ENCODE results near the gene RIMS4. TPM values are rescaled to one million over a fixed set of nuclear protein-coding genes. Genes with fewer than 3 reads are reported as not detected.

Gene RIMS4
- total RNA-seq = not detected in 2 replicates

GRCh38 chr20:44810391-44811149, at the start of gene RIMS4:
RIMS4 (minus strand) TSS chr20:44810546; CDS start chr20:44810271, 275 bp downstream.

DNA sequence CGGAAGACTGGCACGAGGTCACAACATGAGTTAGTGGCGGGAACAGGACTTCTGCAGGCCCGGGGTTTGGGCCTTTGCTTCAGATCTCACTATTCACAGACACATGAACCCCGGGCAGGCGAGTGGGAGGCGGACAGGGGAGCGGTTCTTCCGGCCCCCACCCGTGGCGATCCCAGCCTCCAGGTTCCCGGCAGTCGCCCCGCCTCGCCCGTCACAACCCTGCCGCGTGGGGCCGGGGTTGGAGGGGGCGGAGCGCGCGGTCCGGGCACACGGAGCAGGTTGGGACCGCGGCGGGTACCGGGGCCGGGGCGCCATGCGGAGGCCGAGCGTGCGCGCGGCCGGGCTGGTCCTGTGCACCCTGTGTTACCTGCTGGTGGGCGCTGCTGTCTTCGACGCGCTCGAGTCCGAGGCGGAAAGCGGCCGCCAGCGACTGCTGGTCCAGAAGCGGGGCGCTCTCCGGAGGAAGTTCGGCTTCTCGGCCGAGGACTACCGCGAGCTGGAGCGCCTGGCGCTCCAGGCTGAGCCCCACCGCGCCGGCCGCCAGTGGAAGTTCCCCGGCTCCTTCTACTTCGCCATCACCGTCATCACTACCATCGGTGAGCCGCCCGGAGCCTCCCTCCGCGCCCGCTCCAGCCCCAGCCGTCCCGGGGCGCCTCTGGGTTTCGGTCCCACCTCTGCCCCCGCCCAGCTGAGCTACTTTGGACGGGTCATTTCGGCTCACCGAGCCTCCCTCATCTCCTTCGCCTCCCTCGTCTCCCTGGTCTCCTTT, 64.6 kb downstream of the RIMS4 start, which contains the start of gene KCNK15:
KCNK15 (plus strand) TSS at position 268 of the 769 bp plus-strand sequence; CDS start at position 314, 46 bp downstream.

GRCh38 chr20:44714701-44715498, 95.4 kb downstream of the RIMS4 start, which contains the start of gene CCN5:
CCN5 (plus strand) TSS chr20:44715369; CDS start chr20:44715391, 22 bp downstream.

Other genes with a start within 250 kb of the RIMS4 start
- 258 and 286 TPM in 2 replicates for gene PKIG, start 228.0 kb downstream of the RIMS4 start, total RNA-seq
- 13.3 and 29.7 TPM in 2 replicates for gene ADA, start 158.8 kb downstream of the RIMS4 start, total RNA-seq
- gene CCN5, start 95.2 kb downstream of the RIMS4 start, total RNA-seq = under 0.01 TPM in 1 of 2 replicates, not detected in the other
- not detected in 2 replicates for gene KCNK15, start 64.7 kb downstream of the RIMS4 start, total RNA-seq
- 114 and 161 TPM in 2 replicates for gene YWHAB, start 75.2 kb upstream of the RIMS4 start, total RNA-seq
- gene PABPC1L, start 99.5 kb upstream of the RIMS4 start, total RNA-seq = 1.3 and 1.4 TPM in 2 replicates
- gene TOMM34, start 149.9 kb upstream of the RIMS4 start, total RNA-seq = 33.3 and 44.5 TPM in 2 replicates
- 24.5 and 29.7 TPM in 2 replicates for gene STK4, start 156.0 kb upstream of the RIMS4 start, total RNA-seq

Data from vein endothelial cell (primary cell).